Fibroblast of the aortic adventitia (primary cell): ENCODE measurements around the gene DNAJC16. TPM values are rescaled to one million over a fixed set of nuclear protein-coding genes. Genes with fewer than 3 reads are reported as not detected.

Experiments used
- DNase-seq: peaks from one replicate; pipeline ENCODE4 v3.0.0-alpha.2; 2010; ENCODE audit warnings: low read depth
- H3K4me3 ChIP-seq: 2 replicates; pipeline ENCODE4 v1.5.1; 2011; ENCODE audit warnings: low read depth, mild to moderate bottlenecking, control low read depth, low read length, moderate library complexity
- CTCF ChIP-seq: IDR thresholded peaks from 2 replicates; pipeline ENCODE4 v1.5.1; 2011; ENCODE audit warnings: mild to moderate bottlenecking, low read length, control low read depth, inconsistent platforms; ENCODE audit not compliant: insufficient read depth
- total RNA-seq: library from RNA; depleted of rRNA; stranded (reverse); fragments of >200 nt; gene quantifications from 2 replicates; pipeline ENCODE4 v1.2.3, GENCODE V29; 2012; ENCODE audit warnings: low replicate concordance

The DNAJC16 gene
- total RNA-seq, 1 donor, result 20.0 TPM

GRCh38 chr1:15559189-15559810, 32.7 kb downstream of the DNAJC16 start:
- no peak for DNase-seq
- no peak for TF ChIP-seq CTCF
- no peak overlapping the region for H3K4me3 ChIP-seq

- no peak for DNase-seq
- no peak overlapping the region for H3K4me3 ChIP-seq
- TF ChIP-seq CTCF, result no peak
Observed at GRCh38 chr1:15568387-15569073, 41.9 kb downstream of the DNAJC16 start.

GRCh38 chr1:15570861-15571260, 44.2 kb downstream of the DNAJC16 start:
- no peak for TF ChIP-seq CTCF
- no peak overlapping the region for H3K4me3 ChIP-seq
- no peak for DNase-seq

- H3K4me3 ChIP-seq, result no peak overlapping the region
- TF ChIP-seq CTCF, result no peak
- no peak for DNase-seq
Observed at GRCh38 chr1:15571266-15571665, 44.6 kb downstream of the DNAJC16 start.

- TF ChIP-seq CTCF, result no peak
- H3K4me3 ChIP-seq, result no peak overlapping the region
- peak; percentile 38 for DNase-seq
Observed at GRCh38 chr1:15573477-15573876, 46.8 kb downstream of the DNAJC16 start.

- no peak for TF ChIP-seq CTCF
- no peak overlapping the region for H3K4me3 ChIP-seq
- no peak for DNase-seq
Observed at GRCh38 chr1:15574741-15575140, 48.1 kb downstream of the DNAJC16 start.
